Frontal cortex (tissue), 4 donors: ENCODE results near the gene RND1. TPM values are rescaled to one million over a fixed set of nuclear protein-coding genes. Genes with fewer than 3 reads are reported as not detected.
A peak's percentile ranks its signal among the peaks of the same experiment; 100 is the strongest.
"Not testable (repeated sequence)": the region's sequence is repeated elsewhere in the genome, so short reads cannot be mapped to it uniquely, and the experiment has no call there.

Source experiments
- DNase-seq, 2 donors: peaks; one replicate each; pipeline ENCODE4 v3.0.0; 2012; ENCODE audit warnings: low spot score in 2 of 2
- FAIRE-seq: peaks from 2 replicates; lab custom pipeline; 2012; peaks lifted over from hg19 to GRCh38; lab: Jason Lieb, UNC
- total RNA-seq: library from RNA; depleted of rRNA; stranded (reverse); fragments of >200 nt; gene quantifications from one replicate; pipeline ENCODE4 v1.2.3, GENCODE V29; 2014
- donor health status: control.
- donor health status: control.
- donor health status: control.

The RND1 gene
- 24.9 TPM for total RNA-seq

GRCh38 chr12:48865281-48866051 lies at the start of gene RND1:
Gene RND1, minus strand, starts transcription at chr12:48865870. Its CDS starts 103 bp downstream, at chr12:48865767.
- DNase-seq (peak; percentile 74 to 88), FAIRE-seq (peak; percentile 81)

GRCh38 chr12:48910196-48910595 lies 44.5 kb upstream of the RND1 start:
- FAIRE-seq: no peak
- no peak for DNase-seq

- not testable (repeated sequence) for FAIRE-seq, DNase-seq
Measured at GRCh38 chr12:48909698-48910097, 44.0 kb upstream of the RND1 start.

GRCh38 chr12:48907245-48907644 lies 41.6 kb upstream of the RND1 start:
- no peak for DNase-seq
- FAIRE-seq: no peak

GRCh38 chr12:48903982-48904411 lies 38.3 kb upstream of the RND1 start:
- FAIRE-seq: no peak

GRCh38 chr12:48903363-48903981 lies 37.8 kb upstream of the RND1 start:
- no peak for FAIRE-seq
- no peak for DNase-seq

More at GRCh38 chr12:48903982-48904411, 38.3 kb upstream of the RND1 start:
- peak in 1 of 2 donors; percentile 71 for DNase-seq

- DNase-seq (no peak), FAIRE-seq (no peak)
Measured at GRCh38 chr12:48901278-48901677, 35.6 kb upstream of the RND1 start.

- FAIRE-seq: no peak
Measured at GRCh38 chr12:48899651-48900050, 34.0 kb upstream of the RND1 start.

GRCh38 chr12:48894271-48894670 lies 28.6 kb upstream of the RND1 start:
- no peak for DNase-seq
- FAIRE-seq: no peak

More at GRCh38 chr12:48899651-48900050, 34.0 kb upstream of the RND1 start:
- no peak for DNase-seq

GRCh38 chr12:48890657-48891418 lies 25.2 kb upstream of the RND1 start:
- peak; percentile 24 to 69 for DNase-seq
- no peak for FAIRE-seq

- FAIRE-seq (no peak), DNase-seq (no peak)
Measured at GRCh38 chr12:48889679-48890078, 24.0 kb upstream of the RND1 start.

GRCh38 chr12:48883305-48884161 lies 17.9 kb upstream of the RND1 start:
- no peak for DNase-seq
- no peak for FAIRE-seq

GRCh38 chr12:48882972-48883304 lies 17.3 kb upstream of the RND1 start:
- FAIRE-seq (no peak), DNase-seq (no peak)

GRCh38 chr12:48882315-48882687 lies 16.6 kb upstream of the RND1 start:
- no peak for FAIRE-seq
- DNase-seq: no peak

- DNase-seq (no peak), FAIRE-seq (no peak)
Measured at GRCh38 chr12:48881686-48882314, 16.1 kb upstream of the RND1 start.

- no peak for FAIRE-seq
Measured at GRCh38 chr12:48880647-48881046, 15.0 kb upstream of the RND1 start.

GRCh38 chr12:48878548-48878947 lies 12.9 kb upstream of the RND1 start:
- no peak for FAIRE-seq

More at GRCh38 chr12:48880647-48881046, 15.0 kb upstream of the RND1 start:
- DNase-seq: no peak

GRCh38 chr12:48875944-48876515 lies 10.4 kb upstream of the RND1 start:
- DNase-seq: no peak
- no peak for FAIRE-seq

More at GRCh38 chr12:48878548-48878947, 12.9 kb upstream of the RND1 start:
- no peak for DNase-seq

GRCh38 chr12:48873534-48873933 lies 7.9 kb upstream of the RND1 start:
- not testable (repeated sequence) for FAIRE-seq, DNase-seq
